Limb (tissue), 2 donors: Measurements from ENCODE around the gene TRIM59.
A peak's percentile ranks its signal among the peaks of the same experiment; 100 is the strongest.

ENCODE experiments used
- DNase-seq, 2 donors: peaks; one replicate each; pipeline ENCODE4 v3.0.0-alpha.2; 2016; ENCODE audit errors: extremely low spot score in 2 of 2

TRIM59 gene

GRCh38 chr3:160403796-160404470 is 45.7 kb downstream of the TRIM59 start:
- DNase-seq: no peak

DNA sequence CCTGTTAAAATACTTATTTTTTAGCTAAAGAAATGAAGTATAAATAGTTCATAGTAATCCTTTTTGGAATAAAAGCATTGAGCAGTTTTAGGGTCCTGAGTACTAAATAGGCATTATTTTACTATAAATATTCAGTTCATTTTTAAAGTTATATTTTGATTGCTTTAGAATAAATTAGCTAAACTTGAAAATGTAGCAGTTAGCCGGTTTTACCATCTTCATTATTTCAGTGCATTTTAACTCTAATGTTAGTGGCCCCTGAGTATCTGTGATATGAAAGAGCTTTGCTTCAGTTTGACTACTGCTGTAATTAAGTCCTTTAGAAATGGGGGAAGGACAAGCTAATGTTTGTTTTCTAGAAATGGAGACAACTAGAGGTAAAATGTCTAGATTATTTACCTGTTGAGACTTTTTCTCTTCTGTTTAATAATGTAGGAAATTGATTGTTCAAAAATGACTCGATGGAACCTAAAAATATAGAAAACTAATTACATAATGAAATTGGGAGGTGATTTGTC is 46.5 kb downstream of the TRIM59 start:
- DNase-seq: no peak

DNA sequence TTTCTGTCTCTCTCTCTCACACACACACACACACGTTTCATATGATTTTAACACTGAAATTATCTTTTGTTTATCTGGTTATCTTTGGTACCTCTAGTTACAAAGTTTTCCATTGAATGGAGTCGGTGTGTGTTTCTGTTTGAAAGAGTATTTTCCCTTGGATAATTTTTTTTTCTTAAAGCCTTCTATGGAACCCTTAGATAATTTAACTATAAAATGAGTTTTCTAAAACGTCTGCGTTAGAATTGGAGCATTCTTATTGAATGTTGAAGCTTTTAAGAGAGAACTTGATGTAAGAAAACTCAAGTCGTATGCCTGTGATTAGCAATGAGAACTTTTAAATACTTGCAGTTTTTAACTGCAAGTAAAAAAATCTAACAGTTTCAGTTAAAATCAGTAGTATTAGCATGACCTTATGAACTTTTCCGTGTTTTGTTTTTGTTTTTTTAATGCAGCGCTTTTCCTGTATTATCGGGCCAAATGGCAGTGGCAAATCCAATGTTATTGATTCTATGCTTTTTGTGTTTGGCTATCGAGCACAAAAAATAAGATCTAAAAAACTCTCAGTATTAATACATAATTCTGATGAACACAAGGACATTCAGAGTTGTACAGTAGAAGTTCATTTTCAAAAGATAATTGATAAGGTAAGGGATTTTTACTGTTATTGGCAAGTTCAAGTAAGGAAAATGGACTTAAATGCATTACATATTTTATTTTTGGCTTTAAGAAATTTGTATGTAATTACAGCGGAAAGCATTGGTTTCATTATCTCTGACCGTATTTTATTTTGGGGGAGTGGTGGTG is 47.2 kb downstream of the TRIM59 start:
- no peak for DNase-seq

- peak; percentile 32 to 51 for DNase-seq
Observed at GRCh38 chr3:160401291-160402095, 48.1 kb downstream of the TRIM59 start.

DNA sequence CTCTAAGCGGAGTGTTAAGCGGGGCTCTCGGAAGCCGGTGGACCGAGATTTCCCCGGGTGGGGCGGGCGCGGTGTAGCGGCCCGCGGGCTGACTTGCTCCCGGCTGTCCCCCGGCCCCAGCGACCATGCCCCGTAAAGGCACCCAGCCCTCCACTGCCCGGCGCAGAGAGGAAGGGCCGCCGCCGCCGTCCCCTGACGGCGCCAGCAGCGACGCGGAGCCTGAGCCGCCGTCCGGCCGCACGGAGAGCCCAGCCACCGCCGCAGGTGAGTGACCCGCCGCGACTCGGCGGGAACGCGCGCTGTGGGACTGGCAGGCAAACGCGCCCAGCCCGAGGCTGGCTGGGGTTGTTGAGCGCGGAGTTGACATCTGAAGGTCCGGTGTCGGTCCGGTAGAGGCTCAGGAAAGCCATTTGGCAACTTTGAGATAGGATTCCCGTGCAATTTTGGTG is 48.9 kb downstream of the TRIM59 start:
- DNase-seq: peak in 1 of 2 donors; percentile 56

- DNase-seq: peak in 1 of 2 donors; percentile 67
Observed at GRCh38 chr3:160400030-160400701, 49.4 kb downstream of the TRIM59 start.

DNA sequence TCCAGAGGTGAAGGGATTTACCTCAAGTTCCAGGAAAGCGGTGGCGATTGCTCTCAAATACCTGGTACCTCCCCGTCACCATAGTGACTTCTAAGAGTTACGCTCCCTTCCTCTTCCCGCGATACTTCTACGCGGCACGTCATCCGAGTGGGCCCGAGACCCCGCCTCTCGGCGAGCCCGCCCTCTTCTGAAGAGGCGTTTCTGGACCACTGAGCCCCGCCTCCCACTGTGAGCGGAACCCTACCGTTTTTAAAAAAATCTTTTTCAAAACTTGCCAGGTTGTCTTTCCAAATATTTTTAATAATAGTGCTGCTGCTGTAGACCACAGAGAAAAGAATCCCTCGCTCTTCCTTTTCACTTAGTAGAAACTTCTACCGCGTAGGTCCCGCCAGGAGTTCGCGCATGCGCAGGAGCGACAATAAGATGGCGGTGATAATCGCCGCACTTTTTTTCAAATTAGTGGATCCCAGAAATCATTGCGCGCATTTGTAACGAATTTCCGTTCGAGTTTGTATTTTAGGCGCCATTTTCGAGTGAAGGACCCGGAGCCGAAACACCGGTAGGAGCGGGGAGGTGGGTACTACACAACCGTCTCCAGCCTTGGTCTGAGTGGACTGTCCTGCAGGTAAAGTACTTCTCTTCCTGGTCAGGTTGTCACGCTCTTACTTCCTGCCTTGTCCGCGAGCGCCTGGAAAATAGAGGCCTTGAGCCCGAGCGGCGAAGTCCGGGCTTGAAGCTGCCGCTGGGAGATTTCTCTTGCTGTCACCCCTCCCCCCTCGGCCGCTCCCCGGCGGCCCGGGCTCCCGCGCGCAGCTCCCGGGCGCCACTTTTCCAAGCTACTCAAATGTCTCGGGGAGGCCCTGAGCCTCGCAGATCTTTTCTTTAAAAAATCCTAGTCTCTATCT is 50.2 kb downstream of the TRIM59 start, which contains the start of the genes IFT80 and SMC4:
TSS of gene IFT80 (minus strand) at position 101 of the 905 bp plus-strand sequence. CDS start 14,625 bp downstream, outside the sequence.
TSS of gene SMC4 (plus strand) at position 526 of the 905 bp plus-strand sequence. CDS start 1,177 bp downstream, outside the sequence.
- DNase-seq: peak; percentile 96 to 97

DNA sequence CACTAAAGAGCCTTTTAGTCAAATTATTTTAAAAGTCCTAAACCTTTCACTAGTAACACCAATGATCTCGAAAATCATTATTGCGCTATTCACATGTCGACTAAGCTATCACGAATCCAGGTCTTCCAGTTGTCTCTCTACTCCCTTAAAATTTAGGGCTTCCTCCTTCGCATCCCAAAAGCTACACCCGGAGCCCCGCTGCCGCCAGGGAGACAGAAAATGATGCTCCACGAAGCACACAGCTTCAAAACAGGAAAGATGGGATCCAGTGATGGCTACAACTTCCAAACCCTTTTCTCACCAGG is 50.8 kb downstream of the TRIM59 start:
- DNase-seq: no peak

GRCh38 chr3:160395297-160395696 is 54.3 kb downstream of the TRIM59 start:
- no peak for DNase-seq

DNA sequence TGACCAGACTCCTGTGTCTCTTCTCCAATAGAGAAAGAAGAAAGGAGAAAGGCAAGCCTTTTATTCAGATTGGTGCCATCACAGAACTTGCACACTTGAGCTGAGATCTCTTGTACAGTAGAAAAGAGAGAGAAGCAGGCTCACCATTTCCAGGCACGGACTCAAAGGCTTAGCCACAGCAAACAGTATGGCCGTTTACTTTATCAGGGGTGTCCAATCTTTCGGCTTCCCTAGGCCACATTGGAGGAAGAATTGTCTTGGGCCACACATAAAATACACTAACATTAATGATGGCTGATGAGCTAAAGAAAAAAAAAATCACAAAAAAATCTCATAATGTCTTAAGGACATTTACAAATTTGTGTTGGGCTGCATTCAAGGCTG is 55.6 kb downstream of the TRIM59 start:
- no peak for DNase-seq

- DNase-seq: no peak
Observed at GRCh38 chr3:160393346-160394008, 56.1 kb downstream of the TRIM59 start.

DNA sequence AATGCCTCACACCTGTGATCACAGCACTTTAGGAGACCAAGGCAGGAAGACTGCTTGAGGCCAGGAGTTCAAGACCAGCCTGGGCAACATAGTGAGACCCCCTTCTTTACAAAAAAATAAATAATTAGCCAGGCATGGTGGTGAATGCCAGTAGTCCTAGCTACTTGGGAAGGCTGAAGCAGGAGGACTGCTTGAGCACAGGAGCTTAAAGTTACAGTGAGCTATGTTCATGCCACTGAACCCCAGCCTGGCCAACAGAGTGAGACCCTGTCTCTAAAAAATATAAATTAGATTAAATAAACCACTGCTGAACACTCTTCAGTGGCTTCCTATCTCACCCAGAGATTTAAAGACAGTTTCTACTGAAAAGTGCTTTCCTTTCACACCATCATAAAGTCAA is 56.8 kb downstream of the TRIM59 start:
- no peak for DNase-seq

DNA sequence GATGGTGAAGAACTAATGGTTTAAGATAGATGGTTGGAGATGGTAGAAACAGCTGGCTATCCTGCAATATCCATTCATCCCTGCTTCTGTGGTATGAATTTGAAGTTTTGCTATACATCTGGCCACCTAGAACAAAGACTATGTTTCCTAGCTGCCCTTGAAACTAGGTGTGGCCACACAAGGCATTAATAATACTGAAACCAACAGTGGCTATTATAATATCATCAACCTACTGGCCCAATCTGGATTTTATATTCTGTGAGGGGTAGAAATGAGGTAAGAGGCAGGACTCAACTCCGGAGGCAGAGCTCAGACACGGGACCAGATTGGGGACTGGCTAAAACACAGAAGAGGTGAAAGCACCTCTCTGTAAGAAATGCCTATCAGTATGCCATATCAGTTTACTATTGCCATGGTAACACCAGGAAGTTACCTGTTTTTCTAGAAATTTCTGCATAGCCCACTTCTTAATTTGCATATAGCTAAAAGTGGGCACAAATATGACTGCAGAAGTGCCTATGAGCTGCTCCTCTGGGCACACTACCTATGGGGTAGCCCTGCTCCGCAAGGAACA is 58.9 kb downstream of the TRIM59 start:
- DNase-seq: no peak
